ENCODE results near the gene CCDC107. TPM values are rescaled to one million over a fixed set of nuclear protein-coding genes. Genes with fewer than 3 reads are reported as not detected.
A peak's percentile ranks its signal among the peaks of the same experiment; 100 is the strongest.

Gene CCDC107
- total and polyA plus RNA-seq, 4 donors = 5.4 to 20.2 (median 10.4) TPM

- H3K27ac ChIP-seq (ENCODE audit: low read depth in 1 of 2, low read length in 2 of 2) = peak overlapping the region; percentile 26 to 44
- WGBS = 64% methylated on average over 3 of the region's 3 CpGs
- H3K9me3 ChIP-seq (ENCODE audit: control insufficient read depth in 4 of 4, low read length in 3 of 4) = no peaks in the 10 kb centered on the region
- peaks cover 4 to 33% (median 12%) of the 10 kb centered on the region in 4 donors for H3K4me1 ChIP-seq (ENCODE audit: control insufficient read depth in 4 of 4, insufficient read depth in 4 of 4, low read length in 3 of 4)
- no peaks in the 10 kb centered on the region for H3K27me3 ChIP-seq (ENCODE audit: control insufficient read depth in 4 of 4, insufficient read depth in 4 of 4, low read length in 3 of 4)
- DNase-seq (ENCODE audit: low spot score) = no peak
- H3K4me3 ChIP-seq (ENCODE audit: low read depth in 1 of 3, low read length in 3 of 3) = no peak overlapping the region
- H3K36me3 ChIP-seq (ENCODE audit: control insufficient read depth in 4 of 4, insufficient read depth in 3 of 4, low read depth in 1 of 4, low read length in 3 of 4) = no peaks in the 10 kb centered on the region
- TF ChIP-seq GABPA (IDR thresholded peaks at IDR 0.05 in 1 of 2, conservative IDR thresholded peaks at IDR 0.05 in 1 of 2) (no peak), ZBTB33 (IDR thresholded peaks at IDR 0.05) (no peak), HNF4G (IDR thresholded peaks at IDR 0.05) (no peak), TAF1 (conservative IDR thresholded peaks at IDR 0.05) (no peak), NR2F2 (IDR thresholded peaks at IDR 0.05) (no peak), YY1 (IDR thresholded peaks at IDR 0.05) (no peak), SP1 (IDR thresholded peaks at IDR 0.05) (peak; percentile 22), JUND (IDR thresholded peaks at IDR 0.05) (no peak), EGR1 (IDR thresholded peaks at IDR 0.05; ENCODE audit: low read depth in 2 of 2) (no peak), RXRA (IDR thresholded peaks at IDR 0.05) (peak in 1 of 2 donors; percentile 17), HNF4A (conservative IDR thresholded peaks at IDR 0.05) (peak; percentile 27 to 48), FOXA1 (IDR thresholded peaks at IDR 0.05) (no peak), MAX (IDR thresholded peaks at IDR 0.05) (no peak), REST (IDR thresholded peaks at IDR 0.05) (no peak), RAD21 (IDR thresholded peaks at IDR 0.05) (no peak), FOXA2 (IDR thresholded peaks at IDR 0.05) (no peak)
- TF ChIP-seq, protein P1, sequence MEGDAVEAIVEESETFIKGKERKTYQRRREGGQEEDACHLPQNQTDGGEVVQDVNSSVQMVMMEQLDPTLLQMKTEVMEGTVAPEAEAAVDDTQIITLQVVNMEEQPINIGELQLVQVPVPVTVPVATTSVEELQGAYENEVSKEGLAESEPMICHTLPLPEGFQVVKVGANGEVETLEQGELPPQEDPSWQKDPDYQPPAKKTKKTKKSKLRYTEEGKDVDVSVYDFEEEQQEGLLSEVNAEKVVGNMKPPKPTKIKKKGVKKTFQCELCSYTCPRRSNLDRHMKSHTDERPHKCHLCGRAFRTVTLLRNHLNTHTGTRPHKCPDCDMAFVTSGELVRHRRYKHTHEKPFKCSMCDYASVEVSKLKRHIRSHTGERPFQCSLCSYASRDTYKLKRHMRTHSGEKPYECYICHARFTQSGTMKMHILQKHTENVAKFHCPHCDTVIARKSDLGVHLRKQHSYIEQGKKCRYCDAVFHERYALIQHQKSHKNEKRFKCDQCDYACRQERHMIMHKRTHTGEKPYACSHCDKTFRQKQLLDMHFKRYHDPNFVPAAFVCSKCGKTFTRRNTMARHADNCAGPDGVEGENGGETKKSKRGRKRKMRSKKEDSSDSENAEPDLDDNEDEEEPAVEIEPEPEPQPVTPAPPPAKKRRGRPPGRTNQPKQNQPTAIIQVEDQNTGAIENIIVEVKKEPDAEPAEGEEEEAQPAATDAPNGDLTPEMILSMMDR (IDR thresholded peaks at IDR 0.05; ENCODE audit: low read depth, low read length, missing input control) = no peak
- TF ChIP-seq, protein P2, sequence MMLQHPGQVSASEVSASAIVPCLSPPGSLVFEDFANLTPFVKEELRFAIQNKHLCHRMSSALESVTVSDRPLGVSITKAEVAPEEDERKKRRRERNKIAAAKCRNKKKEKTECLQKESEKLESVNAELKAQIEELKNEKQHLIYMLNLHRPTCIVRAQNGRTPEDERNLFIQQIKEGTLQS (IDR thresholded peaks at IDR 0.05) = no peak
- peak overlapping the region; percentile 1 to 26 for H3K9ac ChIP-seq (ENCODE audit: low read depth in 1 of 2, low read length in 2 of 2)
These were observed 3.8 kb downstream of the CCDC107 start for GRCh38 chr9:35661756-35662350.
